Stimulated activated naive B cell treated with anti-CD40 and anti-IgM and Interleukin-4, amounts not matched to agents 10 μg/mL and 1 μg/mL and 100 μg/mL, for 72 hours (primary cell): ENCODE measurements around the gene F3.

Source experiments
- ATAC-seq, 2 donors: fragments of 150-1000 bp; cut with Tn5 transposase; replicated peaks; 2 replicates each; pipeline ENCODE4 v1.10.0; 2021; ENCODE audit warnings: moderate library complexity in 1 of 2
- DNase-seq: peaks from one replicate; pipeline ENCODE4 v3.0.0; 2021
- H3K27ac Mint-ChIP-seq: one replicate; pipeline ENCODE4 v1.8.0; 2022; ENCODE audit warnings: mild to moderate bottlenecking, mixed read lengths
- H3K27me3 Mint-ChIP-seq, 2 donors: one replicate each; pipeline ENCODE4 v1.8.0; 2022; ENCODE audit warnings: mixed read lengths in 2 of 2
- H3K36me3 Mint-ChIP-seq, 2 donors: one replicate each; pipeline ENCODE4 v1.8.0; 2022; ENCODE audit warnings: mixed read lengths in 2 of 2, mild to moderate bottlenecking in 1 of 2
- H3K4me1 Mint-ChIP-seq, 2 donors: one replicate each; pipeline ENCODE4 v1.8.0; 2022; ENCODE audit warnings: mixed read lengths in 2 of 2, mild to moderate bottlenecking in 1 of 2
- H3K4me3 Mint-ChIP-seq, 2 donors: one replicate each; pipeline ENCODE4 v1.8.0; 2022; ENCODE audit warnings: mild to moderate bottlenecking in 2 of 2, mixed read lengths in 2 of 2, moderate library complexity in 1 of 2
- H3K9me3 Mint-ChIP-seq, 2 donors: one replicate each; pipeline ENCODE4 v1.8.0; 2022; ENCODE audit warnings: mixed read lengths in 2 of 2, mild to moderate bottlenecking in 1 of 2

F3 gene

DNA sequence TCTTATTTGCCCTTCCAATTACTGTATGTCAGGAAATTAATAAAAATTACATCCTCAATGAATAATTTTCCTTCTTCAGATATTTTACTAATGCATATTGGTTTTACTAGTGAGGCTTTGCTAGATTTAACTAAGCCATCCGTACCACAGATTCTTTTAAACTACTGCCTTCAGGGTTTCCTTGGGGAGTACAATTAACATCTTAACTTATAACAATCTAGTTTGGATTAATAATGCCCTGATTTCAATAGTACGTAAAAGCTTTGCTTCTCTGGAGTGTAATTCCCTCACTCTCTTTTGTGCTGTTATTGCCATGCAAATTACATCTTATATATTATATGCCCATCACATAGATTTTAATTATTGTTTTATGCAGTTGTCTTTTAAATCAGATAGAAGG lies 24.3 kb upstream of the F3 start:
- H3K27ac Mint-ChIP-seq, result no peak overlapping the region
- ATAC-seq (no peak), DNase-seq (no peak)
- H3K9me3 Mint-ChIP-seq, result peaks cover 4 to 6% of the 10 kb centered on the region in 2 donors
- H3K27me3 Mint-ChIP-seq, result no peaks in the 10 kb centered on the region
- H3K36me3 Mint-ChIP-seq, result peaks cover 0 to under 1% of the 10 kb centered on the region in 2 donors
- no peak overlapping the region for H3K4me3 Mint-ChIP-seq
- no peaks in the 10 kb centered on the region for H3K4me1 Mint-ChIP-seq

- DNase-seq, result no peak
- H3K36me3 Mint-ChIP-seq, result no peaks in the 10 kb centered on the region
- H3K4me3 Mint-ChIP-seq, result no peak overlapping the region
- H3K27ac Mint-ChIP-seq, result no peak overlapping the region
- H3K27me3 Mint-ChIP-seq, result no peaks in the 10 kb centered on the region
- no peak for ATAC-seq
- no peaks in the 10 kb centered on the region for H3K4me1 Mint-ChIP-seq
- H3K9me3 Mint-ChIP-seq, result peaks cover 0 to 4% of the 10 kb centered on the region in 2 donors
These were observed 21.1 kb upstream of the F3 start for GRCh38 chr1:94562519-94563260.

DNA sequence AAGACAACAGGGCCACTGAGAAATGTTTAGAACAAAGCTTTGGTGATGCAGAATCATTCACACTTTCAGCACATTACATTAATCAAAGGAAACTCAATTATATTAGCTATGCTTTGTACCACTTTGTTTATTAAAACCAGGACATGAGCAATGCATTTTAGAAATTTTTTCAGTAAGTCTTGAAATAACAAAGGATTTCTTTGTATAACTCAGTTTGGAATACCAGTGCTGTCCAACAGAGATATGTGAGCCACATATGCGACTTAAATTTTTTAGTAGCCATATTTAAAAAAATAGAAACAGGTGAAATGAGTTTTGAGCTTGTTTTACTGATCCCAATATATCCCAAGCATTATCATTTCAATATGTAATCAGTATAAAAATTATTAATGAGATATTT lies 18.8 kb upstream of the F3 start:
- Mint-ChIP-seq H3K27ac (no peak overlapping the region), H3K27me3 (no peaks in the 10 kb centered on the region), H3K9me3 (peaks cover 0 to 3% of the 10 kb centered on the region in 2 donors), H3K4me1 (no peaks in the 10 kb centered on the region), H3K36me3 (no peaks in the 10 kb centered on the region), H3K4me3 (no peak overlapping the region)
- ATAC-seq, result no peak
- no peak for DNase-seq

DNA sequence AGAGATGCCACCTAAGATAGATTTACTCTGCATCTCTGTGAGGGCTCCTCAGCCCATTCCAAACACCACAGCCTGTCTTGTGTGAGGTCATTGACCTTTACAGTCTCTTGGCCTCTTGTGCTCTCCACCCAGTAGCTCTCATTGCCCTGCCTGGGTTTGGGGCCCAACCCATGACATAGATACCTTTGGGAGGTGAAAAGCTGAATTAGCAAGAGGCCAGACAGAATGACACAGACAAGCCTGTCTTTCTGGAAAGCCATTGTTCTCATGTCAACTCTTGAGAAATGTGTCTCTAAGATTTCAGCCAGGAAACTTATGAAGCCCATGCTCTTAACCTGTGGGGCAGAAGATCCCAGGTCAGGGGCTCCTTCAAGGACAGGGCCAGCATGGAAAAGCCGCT lies 18.4 kb upstream of the F3 start:
- ATAC-seq, result no peak
- Mint-ChIP-seq H3K9me3 (peaks cover 0 to 3% of the 10 kb centered on the region in 2 donors), H3K4me1 (no peaks in the 10 kb centered on the region), H3K27me3 (no peaks in the 10 kb centered on the region), H3K4me3 (no peak overlapping the region), H3K27ac (no peak overlapping the region), H3K36me3 (no peaks in the 10 kb centered on the region)
- DNase-seq, result no peak

- ATAC-seq, result no peak
- no peaks in the 10 kb centered on the region for H3K36me3 Mint-ChIP-seq
- H3K9me3 Mint-ChIP-seq, result peaks cover 0 to 3% of the 10 kb centered on the region in 2 donors
- H3K27me3 Mint-ChIP-seq, result peaks cover 0 to 2% of the 10 kb centered on the region in 2 donors
- H3K4me1 Mint-ChIP-seq, result no peaks in the 10 kb centered on the region
- no peak for DNase-seq
- no peak overlapping the region for H3K27ac Mint-ChIP-seq
- no peak overlapping the region for H3K4me3 Mint-ChIP-seq
These were observed 13.5 kb upstream of the F3 start for GRCh38 chr1:94555091-94555490.

- H3K27me3 Mint-ChIP-seq, result peaks cover 0 to 7% of the 10 kb centered on the region in 2 donors
- H3K9me3 Mint-ChIP-seq, result peaks cover 0 to 3% of the 10 kb centered on the region in 2 donors
- DNase-seq (no peak), ATAC-seq (no peak)
- no peak overlapping the region for H3K4me3 Mint-ChIP-seq
- no peak overlapping the region for H3K27ac Mint-ChIP-seq
- H3K36me3 Mint-ChIP-seq, result no peaks in the 10 kb centered on the region
- no peaks in the 10 kb centered on the region for H3K4me1 Mint-ChIP-seq
These were observed 13.0 kb upstream of the F3 start for GRCh38 chr1:94554580-94554979.

- no peaks in the 10 kb centered on the region for H3K4me1 Mint-ChIP-seq
- H3K9me3 Mint-ChIP-seq, result peaks cover 0 to 3% of the 10 kb centered on the region in 2 donors
- H3K4me3 Mint-ChIP-seq, result no peak overlapping the region
- peaks cover 0 to 8% of the 10 kb centered on the region in 2 donors for H3K27me3 Mint-ChIP-seq
- H3K27ac Mint-ChIP-seq, result no peak overlapping the region
- H3K36me3 Mint-ChIP-seq, result no peaks in the 10 kb centered on the region
- DNase-seq, result no peak
- ATAC-seq, result no peak
These were observed 12.4 kb upstream of the F3 start for GRCh38 chr1:94553931-94554330.

GRCh38 chr1:94553323-94553730 lies 11.8 kb upstream of the F3 start:
- Mint-ChIP-seq H3K27ac (no peak overlapping the region), H3K36me3 (no peaks in the 10 kb centered on the region), H3K9me3 (no peaks in the 10 kb centered on the region), H3K4me3 (no peak overlapping the region), H3K27me3 (peaks cover 0 to 8% of the 10 kb centered on the region in 2 donors), H3K4me1 (no peaks in the 10 kb centered on the region)
- no peak for ATAC-seq
- no peak for DNase-seq

DNA sequence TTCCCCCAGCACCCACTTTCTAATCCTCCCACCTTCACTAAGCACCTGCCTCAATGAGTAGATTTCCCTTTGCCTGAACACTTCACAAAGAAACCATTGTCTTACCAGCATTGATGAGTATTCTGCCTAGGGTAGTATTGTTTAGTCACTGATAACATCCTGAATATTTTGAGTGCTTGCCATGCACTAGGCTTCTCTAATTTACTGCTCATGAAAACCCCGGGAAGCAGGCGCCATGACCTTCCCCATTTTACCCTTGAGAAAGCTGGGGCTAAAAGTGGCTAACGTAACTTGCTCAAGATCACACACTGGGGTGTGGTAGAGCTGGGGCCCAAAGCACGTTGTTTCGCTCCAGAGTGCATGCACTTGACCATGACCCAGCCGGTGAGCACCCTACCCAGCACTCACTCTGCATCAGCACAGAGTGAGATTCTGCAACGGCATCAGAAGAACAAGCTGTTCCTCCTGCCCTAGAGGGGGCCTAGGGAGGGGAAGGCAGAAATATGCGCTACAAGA lies 10.6 kb upstream of the F3 start:
- no peak for DNase-seq
- Mint-ChIP-seq H3K9me3 (no peaks in the 10 kb centered on the region), H3K4me3 (no peak overlapping the region), H3K4me1 (no peaks in the 10 kb centered on the region), H3K36me3 (no peaks in the 10 kb centered on the region), H3K27ac (no peak overlapping the region), H3K27me3 (peaks cover 0 to 12% of the 10 kb centered on the region in 2 donors)
- ATAC-seq, result no peak

DNA sequence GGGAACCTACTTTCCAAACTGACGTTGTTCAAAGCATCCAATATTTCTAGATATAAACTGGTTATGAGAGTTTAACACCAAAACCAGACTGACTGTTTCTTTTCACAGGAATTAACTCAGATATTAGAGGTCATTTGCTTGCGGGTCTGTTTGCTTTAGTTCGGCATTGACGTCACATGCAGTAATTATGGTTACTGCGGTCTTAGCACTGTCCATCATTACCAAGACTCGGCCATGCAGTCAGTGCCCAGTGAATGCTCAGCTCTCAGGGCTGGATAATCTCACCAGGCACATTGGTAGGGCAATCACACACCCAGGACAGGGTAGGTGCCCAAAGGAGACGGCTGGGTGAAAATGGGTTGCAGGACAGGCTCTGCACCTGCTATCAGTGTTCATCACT lies 9.9 kb upstream of the F3 start:
- no peaks in the 10 kb centered on the region for H3K4me1 Mint-ChIP-seq
- ATAC-seq, result no peak

GRCh38 chr1:94550800-94551241 lies 9.3 kb upstream of the F3 start:
- no peak overlapping the region for H3K4me3 Mint-ChIP-seq
- H3K4me1 Mint-ChIP-seq, result no peaks in the 10 kb centered on the region
- H3K36me3 Mint-ChIP-seq, result no peaks in the 10 kb centered on the region
- ATAC-seq (no peak), DNase-seq (no peak)
- H3K27ac Mint-ChIP-seq, result no peak overlapping the region
- no peaks in the 10 kb centered on the region for H3K9me3 Mint-ChIP-seq
- H3K27me3 Mint-ChIP-seq, result peaks cover 0 to 25% of the 10 kb centered on the region in 2 donors

More for the DNA sequence above, 9.9 kb upstream of the F3 start:
- no peak overlapping the region for H3K4me3 Mint-ChIP-seq
- no peak for DNase-seq
- H3K27ac Mint-ChIP-seq, result no peak overlapping the region
- no peaks in the 10 kb centered on the region for H3K9me3 Mint-ChIP-seq
- peaks cover 0 to 18% of the 10 kb centered on the region in 2 donors for H3K27me3 Mint-ChIP-seq
- H3K36me3 Mint-ChIP-seq, result no peaks in the 10 kb centered on the region

GRCh38 chr1:94550396-94550795 lies 8.8 kb upstream of the F3 start:
- Mint-ChIP-seq H3K4me1 (no peaks in the 10 kb centered on the region), H3K27ac (no peak overlapping the region), H3K27me3 (peaks cover 0 to 25% of the 10 kb centered on the region in 2 donors), H3K4me3 (no peak overlapping the region), H3K36me3 (no peaks in the 10 kb centered on the region), H3K9me3 (no peaks in the 10 kb centered on the region)
- no peak for DNase-seq
- ATAC-seq, result no peak

DNA sequence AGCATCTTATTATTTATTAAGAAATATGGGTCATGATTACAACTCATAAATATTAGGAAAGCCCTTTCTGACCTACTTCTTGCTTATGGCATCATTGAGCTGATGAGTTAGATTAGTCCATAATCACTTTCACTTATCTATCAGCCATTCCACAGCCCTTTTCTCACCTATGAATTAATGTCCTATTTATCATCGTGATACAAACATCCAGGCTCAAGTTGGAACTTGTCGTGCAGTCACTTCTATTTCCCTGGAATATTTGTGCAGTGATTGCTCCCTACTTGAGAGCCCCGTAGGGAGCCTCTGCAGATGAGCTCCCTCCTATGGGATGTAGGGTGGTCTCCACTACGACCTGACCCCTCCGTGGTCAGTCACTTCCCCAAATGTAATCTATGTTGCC lies 8.1 kb upstream of the F3 start:
- no peaks in the 10 kb centered on the region for H3K36me3 Mint-ChIP-seq
- ATAC-seq, result no peak
- H3K9me3 Mint-ChIP-seq, result no peaks in the 10 kb centered on the region
- peaks cover 5 to 25% of the 10 kb centered on the region in 2 donors for H3K27me3 Mint-ChIP-seq
- H3K4me1 Mint-ChIP-seq, result no peaks in the 10 kb centered on the region
- H3K4me3 Mint-ChIP-seq, result no peak overlapping the region
- no peak for DNase-seq
- no peak overlapping the region for H3K27ac Mint-ChIP-seq

DNA sequence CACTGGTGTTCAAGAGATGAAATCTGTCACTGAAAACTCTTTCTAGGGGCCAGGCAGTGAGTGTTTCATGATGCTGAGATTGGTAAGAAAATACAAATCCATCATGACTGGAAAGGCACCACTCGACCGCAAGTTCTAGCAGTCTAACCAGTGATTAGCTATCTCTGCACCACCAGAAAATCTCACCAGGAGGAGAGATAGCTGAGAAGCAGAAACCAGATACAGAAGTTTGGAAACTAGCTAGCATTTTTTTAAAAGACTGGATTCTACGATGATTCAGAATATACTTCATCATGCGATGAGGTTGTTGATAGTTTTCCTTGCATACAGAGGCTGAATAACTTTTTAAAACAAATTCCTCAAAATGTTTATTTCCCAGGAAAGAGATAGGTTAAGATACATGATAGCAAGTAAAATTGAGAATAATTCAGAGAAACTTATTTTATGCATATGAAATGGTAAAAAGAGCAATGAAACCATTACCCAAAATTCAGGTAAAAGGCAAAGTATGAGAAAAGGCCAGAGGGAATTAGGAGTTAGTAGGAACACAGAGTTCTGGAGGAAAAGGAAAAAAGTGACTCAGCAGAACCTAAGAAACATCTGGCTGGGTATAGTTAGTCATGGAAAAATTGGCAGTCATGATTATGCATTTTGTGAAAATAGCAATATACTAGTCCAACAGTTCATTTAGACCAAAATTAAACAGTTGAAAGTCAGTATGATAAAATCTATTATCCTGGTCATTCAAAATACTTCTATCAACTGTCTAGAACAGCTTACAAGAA lies 3.3 kb upstream of the F3 start:
- H3K27ac Mint-ChIP-seq, result no peak overlapping the region
- H3K4me3 Mint-ChIP-seq, result no peak overlapping the region
- DNase-seq (no peak), ATAC-seq (no peak)
- peaks cover 36 to 57% of the 10 kb centered on the region in 2 donors for H3K27me3 Mint-ChIP-seq
- peaks cover 11 to 24% of the 10 kb centered on the region in 2 donors for H3K4me1 Mint-ChIP-seq
- H3K36me3 Mint-ChIP-seq, result no peaks in the 10 kb centered on the region
- H3K9me3 Mint-ChIP-seq, result no peaks in the 10 kb centered on the region
